HepG2 (cell line): ENCODE results near the gene PAM16. TPM values are rescaled to one million over a fixed set of nuclear protein-coding genes. Genes with fewer than 3 reads are reported as not detected.

Experiments
- ELF3 ChIP-seq: IDR thresholded peaks from 2 replicates; pipeline ENCODE4 v1.6.1; 2016; ENCODE audit warnings: missing genetic modification reagents, missing compliant biosample characterization
- FIP1L1 ChIP-seq: fragments of 200-400 bp; formaldehyde crosslinking; IDR thresholded peaks from 2 replicates; pipeline ENCODE4 v1.6.1; 2018; ENCODE audit warnings: low read depth, mild to moderate bottlenecking, low read length, moderate library complexity, borderline replicate concordance; ENCODE audit not compliant: insufficient read depth
- FOXP1 ChIP-seq, 2 experiments: fragments of 450-650 bp in 1 of 2; IDR thresholded peaks; 2 replicates each; pipeline ENCODE4 v1.6.1; 2017 to 2018; ENCODE audit warnings: antibody characterized with exemption in 1 of 2
- HIVEP1 ChIP-seq: sonication (generic); formaldehyde crosslinking; IDR thresholded peaks from 2 replicates; pipeline ENCODE4 v1.4.0; 2020; ENCODE audit warnings: mild to moderate bottlenecking, missing genetic modification reagents
- MAFF ChIP-seq: IDR thresholded peaks from 2 replicates; pipeline ENCODE4 v1.6.1; 2011; ENCODE audit warnings: low read depth, low read length, improper control_type of control experiment
- MTF1 ChIP-seq: sonication (generic); formaldehyde crosslinking; IDR thresholded peaks from 2 replicates; pipeline ENCODE4 v1.5.0; 2020; ENCODE audit warnings: missing genetic modification reagents
- MXD4 ChIP-seq: IDR thresholded peaks from 2 replicates; pipeline ENCODE4 v1.6.1; 2016; ENCODE audit warnings: mild to moderate bottlenecking, missing biosample characterization, missing genetic modification reagents
- PHF21A ChIP-seq: sonication (generic); formaldehyde crosslinking; IDR thresholded peaks from 2 replicates; pipeline ENCODE4 v1.5.0; 2020; ENCODE audit warnings: mild to moderate bottlenecking, missing genetic modification reagents
- RARG ChIP-seq: sonication (generic); formaldehyde crosslinking; IDR thresholded peaks from 2 replicates; pipeline ENCODE4 v1.4.0; 2020; ENCODE audit warnings: low read depth, mild to moderate bottlenecking, missing genetic modification reagents
- RXRA ChIP-seq: sonication (generic); formaldehyde crosslinking; IDR thresholded peaks from 2 replicates; pipeline ENCODE4 v1.5.1; 2020; ENCODE audit warnings: missing genetic modification reagents
- SIN3B ChIP-seq: fragments of 150-350 bp; IDR thresholded peaks from 2 replicates; pipeline ENCODE4 v1.6.1; 2014; ENCODE audit warnings: low read length
- SIX1 ChIP-seq: sonication (generic); formaldehyde crosslinking; IDR thresholded peaks from 2 replicates; pipeline ENCODE4 v1.4.0; 2020; ENCODE audit warnings: missing genetic modification reagents, borderline replicate concordance
- SKI ChIP-seq: fragments of 450-650 bp; IDR thresholded peaks from one replicate; pipeline ENCODE4 v1.6.1; 2018; ENCODE audit warnings: mild to moderate bottlenecking; ENCODE audit not compliant: partially characterized antibody
- XRCC5 ChIP-seq: fragments of 200-400 bp; formaldehyde crosslinking; optimal IDR thresholded peaks from 2 replicates; pipeline ENCODE3; 2017; ENCODE audit warnings: mild to moderate bottlenecking, low read length
- ZNF546 ChIP-seq: sonication (generic); formaldehyde crosslinking; conservative IDR thresholded peaks from 2 replicates; pipeline ENCODE4 v1.8.1; 2023; ENCODE audit warnings: mild to moderate bottlenecking, missing genetic modification reagents
- ZNF572 ChIP-seq: sonication (generic); formaldehyde crosslinking; IDR thresholded peaks from 2 replicates; pipeline ENCODE4 v1.5.1; 2020; ENCODE audit warnings: mild to moderate bottlenecking, missing genetic modification reagents
- ZNF678 ChIP-seq: sonication (generic); formaldehyde crosslinking; IDR thresholded peaks from 2 replicates; pipeline ENCODE4 v1.4.0; 2020; ENCODE audit warnings: mild to moderate bottlenecking, missing genetic modification reagents
- ZNF768 ChIP-seq: sonication (generic); formaldehyde crosslinking; IDR thresholded peaks from 2 replicates; pipeline ENCODE4 v1.4.0; 2020; ENCODE audit warnings: missing genetic modification reagents
- ZNF816 ChIP-seq: sonication (generic); formaldehyde crosslinking; IDR thresholded peaks from 2 replicates; pipeline ENCODE4 v1.8.0; 2022; ENCODE audit warnings: missing genetic modification reagents, mild to moderate bottlenecking, borderline replicate concordance
- ZSCAN9 ChIP-seq: IDR thresholded peaks from 2 replicates; pipeline ENCODE4 v1.6.1; 2016; ENCODE audit warnings: borderline replicate concordance
- polyA plus RNA-seq, 8 experiments: library from polyadenylated mRNA; depleted of rRNA in 3 of 8; stranded (reverse) in 7 of 8; unstranded in 1 of 8; fragments of >200 nt; fragmentation: Illumina TruSeq in 4 of 8; extraction: Trizol in 4 of 8; gene quantifications; 2 replicates each; pipeline versions ENCODE4 v1.2.1 to v1.2.3, GENCODE V29; 2011 to 2016; ENCODE audit warnings: low read depth in 4 of 8, missing spikeins in 1 of 8, mixed read lengths in 1 of 8; ENCODE audit not compliant: insufficient read depth in 1 of 8
- total RNA-seq, 5 experiments: library from RNA; depleted of rRNA; stranded (reverse); fragments of >200 nt; fragmentation: Illumina TruSeq; extraction: Trizol; gene quantifications; 2 replicates each; pipeline ENCODE4 v1.2.3, GENCODE V29; 2016; ENCODE audit warnings: low read depth in 1 of 5
- TF ChIP-seq, protein P1 (sequence below): sonication (generic); formaldehyde crosslinking; IDR thresholded peaks from 2 replicates; pipeline ENCODE4 v1.4.0; 2020; ENCODE audit warnings: missing genetic modification reagents, mild to moderate bottlenecking, borderline replicate concordance
- TF ChIP-seq, protein P2 (sequence below): sonication (generic); formaldehyde crosslinking; IDR thresholded peaks from 2 replicates; pipeline ENCODE4 v1.4.0; 2020; ENCODE audit warnings: low read depth, mild to moderate bottlenecking, missing genetic modification reagents
- TF ChIP-seq, protein P3 (sequence below): sonication (generic); formaldehyde crosslinking; IDR thresholded peaks from 2 replicates; pipeline ENCODE4 v1.5.1; 2020; ENCODE audit warnings: mild to moderate bottlenecking, missing genetic modification reagents, borderline replicate concordance

PAM16 gene
- total and polyA plus RNA-seq, 2 of the 13 experiments (the other 11 are each of a cell fraction or from before 2014, with no cell fraction given) = 51.5 to 51.8 TPM

DNA sequence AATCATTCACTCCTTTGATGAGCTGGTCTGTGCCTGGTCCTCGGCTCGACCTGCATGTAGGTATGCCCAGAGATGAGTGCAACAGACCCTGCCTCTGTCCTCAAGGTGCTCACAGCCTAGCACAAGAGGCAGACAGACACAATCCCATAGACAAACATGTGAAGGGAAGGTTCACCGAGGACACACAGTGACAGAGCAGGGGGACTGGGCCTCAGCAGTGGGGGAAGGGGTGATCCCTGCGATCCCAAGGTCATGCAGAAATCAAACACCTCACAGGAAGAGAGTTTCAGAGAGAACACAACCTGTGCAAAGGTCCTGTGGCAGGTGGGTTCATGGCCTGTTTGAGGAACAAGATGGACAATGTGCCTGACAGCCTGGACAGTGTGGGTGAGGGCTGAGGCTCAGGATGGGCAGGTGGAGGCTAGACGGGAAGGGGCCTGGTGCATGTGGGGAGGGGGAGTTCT, 16.3 kb upstream of the PAM16 start (continued):
- TF ChIP-seq, protein P1, sequence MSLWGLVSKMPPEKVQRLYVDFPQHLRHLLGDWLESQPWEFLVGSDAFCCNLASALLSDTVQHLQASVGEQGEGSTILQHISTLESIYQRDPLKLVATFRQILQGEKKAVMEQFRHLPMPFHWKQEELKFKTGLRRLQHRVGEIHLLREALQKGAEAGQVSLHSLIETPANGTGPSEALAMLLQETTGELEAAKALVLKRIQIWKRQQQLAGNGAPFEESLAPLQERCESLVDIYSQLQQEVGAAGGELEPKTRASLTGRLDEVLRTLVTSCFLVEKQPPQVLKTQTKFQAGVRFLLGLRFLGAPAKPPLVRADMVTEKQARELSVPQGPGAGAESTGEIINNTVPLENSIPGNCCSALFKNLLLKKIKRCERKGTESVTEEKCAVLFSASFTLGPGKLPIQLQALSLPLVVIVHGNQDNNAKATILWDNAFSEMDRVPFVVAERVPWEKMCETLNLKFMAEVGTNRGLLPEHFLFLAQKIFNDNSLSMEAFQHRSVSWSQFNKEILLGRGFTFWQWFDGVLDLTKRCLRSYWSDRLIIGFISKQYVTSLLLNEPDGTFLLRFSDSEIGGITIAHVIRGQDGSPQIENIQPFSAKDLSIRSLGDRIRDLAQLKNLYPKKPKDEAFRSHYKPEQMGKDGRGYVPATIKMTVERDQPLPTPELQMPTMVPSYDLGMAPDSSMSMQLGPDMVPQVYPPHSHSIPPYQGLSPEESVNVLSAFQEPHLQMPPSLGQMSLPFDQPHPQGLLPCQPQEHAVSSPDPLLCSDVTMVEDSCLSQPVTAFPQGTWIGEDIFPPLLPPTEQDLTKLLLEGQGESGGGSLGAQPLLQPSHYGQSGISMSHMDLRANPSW (CRISPR knock-in tag) = no peak
- TF ChIP-seq SKI (peak; percentile 50), ZNF678 (CRISPR knock-in tag) (no peak), XRCC5 (no peak), HIVEP1 (CRISPR knock-in tag) (peak; percentile 90), ZNF572 (CRISPR knock-in tag) (no peak), ZNF816 (no peak), FOXP1 (IDR thresholded peaks at IDR 0.05) (no peak), FOXP1 (CRISPR knock-in tag; IDR thresholded peaks at IDR 0.05) (peak; percentile 33; the same call in 1 of the 2 replicates), ZSCAN9 (no peak), ELF3 (CRISPR knock-in tag) (0 out of 2 replicates have a peak, but pooled peaks have one; percentile 19), PHF21A (CRISPR knock-in tag) (peak; percentile 54; the same call in 1 of the 2 replicates), SIN3B (no peak), FIP1L1 (no peak), MTF1 (CRISPR knock-in tag) (no peak), MAFF (no peak), RXRA (CRISPR knock-in tag) (peak; percentile 98), MXD4 (CRISPR knock-in tag) (no peak), RARG (no peak), ZNF546 (CRISPR knock-in tag) (no peak; the same call in 1 of the 2 replicates), ZNF768 (CRISPR knock-in tag) (no peak; the same call in 1 of the 2 replicates), SIX1 (CRISPR knock-in tag) (no peak)
- TF ChIP-seq, protein P2, sequence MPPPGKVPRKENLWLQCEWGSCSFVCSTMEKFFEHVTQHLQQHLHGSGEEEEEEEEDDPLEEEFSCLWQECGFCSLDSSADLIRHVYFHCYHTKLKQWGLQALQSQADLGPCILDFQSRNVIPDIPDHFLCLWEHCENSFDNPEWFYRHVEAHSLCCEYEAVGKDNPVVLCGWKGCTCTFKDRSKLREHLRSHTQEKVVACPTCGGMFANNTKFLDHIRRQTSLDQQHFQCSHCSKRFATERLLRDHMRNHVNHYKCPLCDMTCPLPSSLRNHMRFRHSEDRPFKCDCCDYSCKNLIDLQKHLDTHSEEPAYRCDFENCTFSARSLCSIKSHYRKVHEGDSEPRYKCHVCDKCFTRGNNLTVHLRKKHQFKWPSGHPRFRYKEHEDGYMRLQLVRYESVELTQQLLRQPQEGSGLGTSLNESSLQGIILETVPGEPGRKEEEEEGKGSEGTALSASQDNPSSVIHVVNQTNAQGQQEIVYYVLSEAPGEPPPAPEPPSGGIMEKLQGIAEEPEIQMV = 0 out of 2 replicates have a peak, but pooled peaks have one; percentile 28
- TF ChIP-seq, protein P3, sequence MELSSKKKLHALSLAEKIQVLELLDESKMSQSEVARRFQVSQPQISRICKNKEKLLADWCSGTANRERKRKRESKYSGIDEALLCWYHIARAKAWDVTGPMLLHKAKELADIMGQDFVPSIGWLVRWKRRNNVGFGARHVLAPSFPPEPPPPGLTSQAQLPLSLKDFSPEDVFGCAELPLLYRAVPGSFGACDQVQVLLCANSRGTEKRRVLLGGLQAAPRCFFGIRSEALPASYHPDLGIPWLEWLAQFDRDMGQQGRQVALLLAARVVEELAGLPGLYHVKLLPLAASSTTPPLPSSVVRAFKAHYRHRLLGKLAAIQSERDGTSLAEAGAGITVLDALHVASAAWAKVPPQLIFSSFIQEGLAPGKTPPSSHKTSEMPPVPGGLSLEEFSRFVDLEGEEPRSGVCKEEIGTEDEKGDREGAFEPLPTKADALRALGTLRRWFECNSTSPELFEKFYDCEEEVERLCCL = no peak
